Measurements from ENCODE around the gene ZNF396.

Gene ZNF396

DNA sequence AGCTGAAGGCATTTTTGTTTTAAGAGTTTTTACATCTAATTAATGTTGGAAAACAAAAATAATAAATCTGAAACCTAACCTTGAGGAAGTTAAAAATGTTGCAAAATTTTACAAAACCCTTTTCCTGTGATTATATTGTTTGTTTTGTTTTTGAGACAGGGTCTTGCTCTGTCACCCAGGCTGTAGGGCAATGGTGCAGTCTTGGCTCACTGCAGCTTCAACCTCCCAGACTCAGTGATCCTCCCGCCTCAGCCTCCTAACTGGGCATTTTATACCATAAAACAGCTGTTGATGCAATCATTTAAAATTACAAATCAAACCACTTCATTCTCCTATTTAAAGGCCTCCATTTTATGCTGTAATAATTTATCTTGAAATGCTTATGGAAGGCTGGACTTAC lies 31.2 kb downstream of the ZNF396 start:
- TF ChIP-seq ZNF565 (CRISPR knock-in tag; conservative IDR thresholded peaks at IDR 0.05; ENCODE audit: low read depth) = no peak
- ATAC-seq = no peak

DNA sequence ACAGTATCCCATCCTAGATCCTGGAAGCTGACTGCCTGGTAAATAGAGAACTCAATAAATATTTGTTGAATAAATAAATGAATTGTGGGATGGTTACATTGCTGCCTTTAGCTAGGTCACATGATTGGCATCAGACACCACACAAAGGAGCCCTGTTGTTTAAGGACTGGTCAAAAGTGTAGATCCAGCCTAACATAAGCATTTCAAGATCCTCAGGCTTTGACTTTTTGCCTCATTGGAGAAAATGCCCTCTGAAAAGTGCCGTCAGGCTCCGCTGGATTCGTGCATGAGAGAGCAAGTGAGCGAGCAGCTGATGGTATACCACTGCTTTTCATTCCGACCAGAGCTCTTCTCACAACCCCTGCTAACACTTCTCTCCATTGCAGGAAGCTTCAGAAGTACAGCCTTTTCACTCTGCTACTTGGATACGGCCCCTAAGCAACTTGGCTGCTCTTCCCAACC lies 31.6 kb downstream of the ZNF396 start:
- no peak for ATAC-seq
- TF ChIP-seq TOX (CRISPR knock-in tag; IDR thresholded peaks at IDR 0.05; ENCODE audit: borderline replicate concordance) = no peak
- no peak for TF ChIP-seq RARB (CRISPR knock-in tag; IDR thresholded peaks at IDR 0.05)
- TF ChIP-seq CREB5 (CRISPR knock-in tag; IDR thresholded peaks at IDR 0.05; ENCODE audit: low read depth) = no peak
- TF ChIP-seq POU6F1 (CRISPR knock-in tag; IDR thresholded peaks at IDR 0.05; ENCODE audit: borderline replicate concordance, low read depth) = no peak
- no peak for TF ChIP-seq ZFP30 (CRISPR knock-in tag; IDR thresholded peaks at IDR 0.05)
- TF ChIP-seq, protein P1, sequence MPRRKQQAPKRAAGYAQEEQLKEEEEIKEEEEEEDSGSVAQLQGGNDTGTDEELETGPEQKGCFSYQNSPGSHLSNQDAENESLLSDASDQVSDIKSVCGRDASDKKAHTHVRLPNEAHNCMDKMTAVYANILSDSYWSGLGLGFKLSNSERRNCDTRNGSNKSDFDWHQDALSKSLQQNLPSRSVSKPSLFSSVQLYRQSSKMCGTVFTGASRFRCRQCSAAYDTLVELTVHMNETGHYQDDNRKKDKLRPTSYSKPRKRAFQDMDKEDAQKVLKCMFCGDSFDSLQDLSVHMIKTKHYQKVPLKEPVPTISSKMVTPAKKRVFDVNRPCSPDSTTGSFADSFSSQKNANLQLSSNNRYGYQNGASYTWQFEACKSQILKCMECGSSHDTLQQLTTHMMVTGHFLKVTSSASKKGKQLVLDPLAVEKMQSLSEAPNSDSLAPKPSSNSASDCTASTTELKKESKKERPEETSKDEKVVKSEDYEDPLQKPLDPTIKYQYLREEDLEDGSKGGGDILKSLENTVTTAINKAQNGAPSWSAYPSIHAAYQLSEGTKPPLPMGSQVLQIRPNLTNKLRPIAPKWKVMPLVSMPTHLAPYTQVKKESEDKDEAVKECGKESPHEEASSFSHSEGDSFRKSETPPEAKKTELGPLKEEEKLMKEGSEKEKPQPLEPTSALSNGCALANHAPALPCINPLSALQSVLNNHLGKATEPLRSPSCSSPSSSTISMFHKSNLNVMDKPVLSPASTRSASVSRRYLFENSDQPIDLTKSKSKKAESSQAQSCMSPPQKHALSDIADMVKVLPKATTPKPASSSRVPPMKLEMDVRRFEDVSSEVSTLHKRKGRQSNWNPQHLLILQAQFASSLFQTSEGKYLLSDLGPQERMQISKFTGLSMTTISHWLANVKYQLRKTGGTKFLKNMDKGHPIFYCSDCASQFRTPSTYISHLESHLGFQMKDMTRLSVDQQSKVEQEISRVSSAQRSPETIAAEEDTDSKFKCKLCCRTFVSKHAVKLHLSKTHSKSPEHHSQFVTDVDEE (CRISPR knock-in tag; IDR thresholded peaks at IDR 0.05) = no peak
- TF ChIP-seq ISL1 (CRISPR knock-in tag; IDR thresholded peaks at IDR 0.05) = no peak
- no peak for TF ChIP-seq PPARA (CRISPR knock-in tag; IDR thresholded peaks at IDR 0.05; ENCODE audit: borderline replicate concordance)
- TF ChIP-seq BACH2 (CRISPR knock-in tag; IDR thresholded peaks at IDR 0.05; ENCODE audit: borderline replicate concordance) = no peak
- TF ChIP-seq SNAI2 (CRISPR knock-in tag; IDR thresholded peaks at IDR 0.05) = no peak
- TF ChIP-seq, protein P2, sequence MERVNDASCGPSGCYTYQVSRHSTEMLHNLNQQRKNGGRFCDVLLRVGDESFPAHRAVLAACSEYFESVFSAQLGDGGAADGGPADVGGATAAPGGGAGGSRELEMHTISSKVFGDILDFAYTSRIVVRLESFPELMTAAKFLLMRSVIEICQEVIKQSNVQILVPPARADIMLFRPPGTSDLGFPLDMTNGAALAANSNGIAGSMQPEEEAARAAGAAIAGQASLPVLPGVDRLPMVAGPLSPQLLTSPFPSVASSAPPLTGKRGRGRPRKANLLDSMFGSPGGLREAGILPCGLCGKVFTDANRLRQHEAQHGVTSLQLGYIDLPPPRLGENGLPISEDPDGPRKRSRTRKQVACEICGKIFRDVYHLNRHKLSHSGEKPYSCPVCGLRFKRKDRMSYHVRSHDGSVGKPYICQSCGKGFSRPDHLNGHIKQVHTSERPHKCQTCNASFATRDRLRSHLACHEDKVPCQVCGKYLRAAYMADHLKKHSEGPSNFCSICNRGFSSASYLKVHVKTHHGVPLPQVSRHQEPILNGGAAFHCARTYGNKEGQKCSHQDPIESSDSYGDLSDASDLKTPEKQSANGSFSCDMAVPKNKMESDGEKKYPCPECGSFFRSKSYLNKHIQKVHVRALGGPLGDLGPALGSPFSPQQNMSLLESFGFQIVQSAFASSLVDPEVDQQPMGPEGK (CRISPR knock-in tag; IDR thresholded peaks at IDR 0.05; ENCODE audit: borderline replicate concordance) = no peak

GRCh38 chr18:35344736-35345459 lies 32.2 kb downstream of the ZNF396 start:
- no peak for ATAC-seq
- TF ChIP-seq ZNF565 (CRISPR knock-in tag; conservative IDR thresholded peaks at IDR 0.05; ENCODE audit: low read depth) (no peak), ZFP30 (CRISPR knock-in tag; IDR thresholded peaks at IDR 0.05) (no peak), GLIS3 (CRISPR knock-in tag; IDR thresholded peaks at IDR 0.05) (no peak), CSDC2 (CRISPR knock-in tag; IDR thresholded peaks at IDR 0.05) (no peak), SNAI2 (CRISPR knock-in tag; IDR thresholded peaks at IDR 0.05) (no peak), OSR1 (CRISPR knock-in tag; IDR thresholded peaks at IDR 0.05) (no peak), ARNTL (CRISPR knock-in tag; IDR thresholded peaks at IDR 0.05; ENCODE audit: borderline replicate concordance, low read depth) (no peak), PPARA (CRISPR knock-in tag; IDR thresholded peaks at IDR 0.05; ENCODE audit: borderline replicate concordance) (no peak)

DNA sequence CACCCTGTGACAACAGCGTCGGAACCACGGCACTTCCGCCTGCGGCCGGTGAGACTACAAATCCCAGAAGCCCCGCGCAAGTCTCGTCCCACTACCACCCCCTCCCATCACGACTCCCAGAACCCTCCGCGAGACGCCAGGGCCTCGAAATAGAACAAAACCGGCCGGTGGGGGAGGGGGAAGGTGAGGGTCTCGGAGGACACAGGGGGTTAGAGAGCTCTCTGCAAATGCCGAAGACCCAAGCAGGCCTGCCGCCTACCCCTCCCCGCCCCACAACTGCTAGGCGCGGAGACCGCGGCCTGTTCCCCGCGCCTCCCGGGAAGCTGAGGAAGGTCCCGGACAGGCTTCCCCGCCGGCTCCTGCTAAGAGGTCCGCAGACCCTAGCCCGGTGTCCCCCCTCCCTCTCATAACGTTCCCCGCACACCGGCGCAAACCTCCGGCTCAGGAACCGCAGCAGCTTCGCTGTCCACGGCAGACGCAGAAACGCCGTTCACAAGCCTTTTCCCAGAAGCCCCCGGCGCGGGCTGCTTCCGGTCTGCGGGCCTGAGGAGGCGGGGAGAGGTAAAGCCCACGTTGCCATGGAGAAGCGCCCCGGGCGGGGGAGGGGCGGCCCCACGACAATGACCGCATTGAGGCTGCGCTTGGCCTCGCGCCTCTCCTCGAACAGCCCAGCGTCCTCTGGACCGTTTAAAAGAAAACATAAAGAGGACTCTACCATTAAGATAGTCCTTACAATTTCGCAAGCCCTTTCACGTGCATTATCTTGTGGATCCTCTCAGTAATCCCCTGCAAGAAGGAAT lies 33.0 kb downstream of the ZNF396 start, which contains the start of gene ZNF24:
Gene ZNF24, minus strand, starts transcription at position 485 of the 800 bp plus-strand sequence. CDS start 3,770 bp downstream, outside the sequence.
- TF ChIP-seq, protein P3, sequence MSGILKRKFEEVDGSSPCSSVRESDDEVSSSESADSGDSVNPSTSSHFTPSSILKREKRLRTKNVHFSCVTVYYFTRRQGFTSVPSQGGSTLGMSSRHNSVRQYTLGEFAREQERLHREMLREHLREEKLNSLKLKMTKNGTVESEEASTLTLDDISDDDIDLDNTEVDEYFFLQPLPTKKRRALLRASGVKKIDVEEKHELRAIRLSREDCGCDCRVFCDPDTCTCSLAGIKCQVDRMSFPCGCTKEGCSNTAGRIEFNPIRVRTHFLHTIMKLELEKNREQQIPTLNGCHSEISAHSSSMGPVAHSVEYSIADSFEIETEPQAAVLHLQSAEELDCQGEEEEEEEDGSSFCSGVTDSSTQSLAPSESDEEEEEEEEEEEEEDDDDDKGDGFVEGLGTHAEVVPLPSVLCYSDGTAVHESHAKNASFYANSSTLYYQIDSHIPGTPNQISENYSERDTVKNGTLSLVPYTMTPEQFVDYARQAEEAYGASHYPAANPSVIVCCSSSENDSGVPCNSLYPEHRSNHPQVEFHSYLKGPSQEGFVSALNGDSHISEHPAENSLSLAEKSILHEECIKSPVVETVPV (CRISPR knock-in tag; IDR thresholded peaks at IDR 0.05) = 0 out of 2 replicates have a peak, but pooled peaks have one; percentile 34
- TF ChIP-seq SNAI2 (CRISPR knock-in tag; IDR thresholded peaks at IDR 0.05) (no peak), RARB (CRISPR knock-in tag; IDR thresholded peaks at IDR 0.05) (no peak), ESRRG (CRISPR knock-in tag; IDR thresholded peaks at IDR 0.05) (0 out of 2 replicates have a peak, but pooled peaks have one; percentile 8), CREB5 (CRISPR knock-in tag; IDR thresholded peaks at IDR 0.05; ENCODE audit: low read depth) (0 out of 2 replicates have a peak, but pooled peaks have one; percentile 6)
- peak; percentile 96 for ATAC-seq

Measured in SK-N-SH treated with all-trans-retinoic acid at 6 μM for 48 hours (cell line).